Activated CD4-positive, alpha-beta T cell treated with anti-CD3 and anti-CD28 coated beads for 36 hours (primary cell): ENCODE data around the gene STK4. TPM values are rescaled to one million over a fixed set of nuclear protein-coding genes. Genes with fewer than 3 reads are reported as not detected.

Experiments used
- ATAC-seq: fragments of 200-7000 bp; cut with Tn5 transposase; one replicate; pipeline ENCODE4 v1.10.0; 2021; ENCODE audit warnings: mild to moderate bottlenecking, moderate library complexity
- CTCF ChIA-PET: fragments of 350-600 bp; sonication (Branson Sonifier 250); formaldehyde crosslinking; loops from one replicate; lab custom pipeline; 2021; ENCODE audit warnings: antibody characterized with exemption; lab: Charles Lee
- POLR2A ChIA-PET: fragments of 350-600 bp; sonication (Branson Sonifier 250); formaldehyde crosslinking; loops from one replicate; lab custom pipeline; 2021; ENCODE audit warnings: antibody characterized with exemption, inconsistent platforms; lab: Charles Lee
- DNase-seq: peaks from one replicate; pipeline ENCODE4 v3.0.0-alpha.2; 2020
- H3K27ac Mint-ChIP-seq: one replicate; pipeline ENCODE4 v1.8.0; 2021; ENCODE audit warnings: mixed read lengths
- H3K27me3 Mint-ChIP-seq: one replicate; pipeline ENCODE4 v1.8.0; 2021; ENCODE audit warnings: mixed read lengths
- H3K36me3 Mint-ChIP-seq: one replicate; pipeline ENCODE4 v1.8.0; 2021; ENCODE audit warnings: low read depth, mixed read lengths
- H3K4me1 Mint-ChIP-seq: one replicate; pipeline ENCODE4 v1.8.0; 2021; ENCODE audit warnings: mixed read lengths
- H3K4me3 Mint-ChIP-seq: one replicate; pipeline ENCODE4 v1.8.0; 2021; ENCODE audit warnings: mild to moderate bottlenecking, moderate library complexity, mixed read lengths
- H3K9me3 Mint-ChIP-seq: one replicate; pipeline ENCODE4 v1.8.0; 2021; ENCODE audit warnings: low read depth, mixed read lengths
- intact Hi-C, 2 experiments: fragments of 100-400 bp; cut with DNase I in 1 of 2; cut with micrococcal nuclease in 1 of 2; formaldehyde crosslinking; loops; one replicate each; pipeline versions ENCODE4 v1.14.2 to v1.15.1; 2022 to 2024; cut with DNase I, micrococcal nuclease
- total RNA-seq, 2 experiments: library from RNA; stranded (reverse); gene quantifications; one replicate each; pipeline ENCODE4 v1.2.3, GENCODE V29; 2021

Gene STK4
- 100 to 1,000 TPM; 156 to 164 TPM for total RNA-seq

GRCh38 chr20:44966030-44966961 is at the start of gene STK4:
STK4 (plus strand) TSS chr20:44966512; CDS start chr20:44966569, 57 bp downstream.
- H3K4me3 Mint-ChIP-seq = peak within 1 kb of the TSS; percentile 94

GRCh38 chr20:44916586-44916985 is 49.7 kb upstream of the STK4 start:
- ChIA-PET CTCF (interaction anchor here (1.3 kb wide), 1 partner anchor 8 kb away, joined by 3 read pairs; no protein-coding TSS in a partner anchor), POLR2A (no interaction called here)
- no peak for ATAC-seq
- intact Hi-C loops = no loop called here
- H3K9me3 Mint-ChIP-seq = no peaks in the 10 kb centered on the region
- H3K27ac Mint-ChIP-seq = no peak overlapping the region
- peaks cover 17% of the 10 kb centered on the region for H3K4me1 Mint-ChIP-seq
- no peak overlapping the region for H3K4me3 Mint-ChIP-seq
- H3K36me3 Mint-ChIP-seq = peaks cover 49% of the 10 kb centered on the region
- H3K27me3 Mint-ChIP-seq = no peaks in the 10 kb centered on the region
- no peak for DNase-seq

More at GRCh38 chr20:44966030-44966961, at the start of gene STK4:
- ChIA-PET POLR2A (interaction anchor here (0.7 to 1.6 kb wide), 3 partner anchors 12 to 325 kb away, joined by 3 to 8 read pairs (median 3); no protein-coding TSS in a partner anchor), CTCF (interaction anchor here (1.1 to 1.5 kb wide), 2 partner anchors 9 to 12 kb away, joined by 4 to 5 read pairs; no protein-coding TSS in a partner anchor)
- ATAC-seq (peak; percentile 71), DNase-seq (peak; percentile 97)
- H3K27me3 Mint-ChIP-seq = no peaks in the 10 kb centered on the region
- peaks cover 27% of the 10 kb centered on the region for H3K36me3 Mint-ChIP-seq
- peak within 1 kb of the TSS; percentile 98 for H3K27ac Mint-ChIP-seq
- intact Hi-C loops = loop anchor here (1.0 to 10.0 kb wide), 13 partner anchors 54 to 1214 kb away; partner anchors contain the start of genes DNTTIP1 (in 1 of the 2), PABPC1L (in 1 of the 2), PIGT (in 1 of the 2) and SDC4 (in 1 of the 2)
- H3K9me3 Mint-ChIP-seq = no peaks in the 10 kb centered on the region
- H3K4me1 Mint-ChIP-seq = peaks cover 55% of the 10 kb centered on the region

- Mint-ChIP-seq H3K4me1 (peaks cover 15% of the 10 kb centered on the region), H3K4me3 (no peak overlapping the region), H3K27me3 (no peaks in the 10 kb centered on the region), H3K9me3 (no peaks in the 10 kb centered on the region), H3K27ac (no peak overlapping the region), H3K36me3 (peaks cover 44% of the 10 kb centered on the region)
- ATAC-seq (no peak), DNase-seq (no peak)
- intact Hi-C loops = no loop called here
- ChIA-PET POLR2A (no interaction called here), CTCF (interaction anchor here (0.6 to 1.6 kb wide), 4 partner anchors 9 to 696 kb away, joined by 3 to 5 read pairs (median 3); no protein-coding TSS in a partner anchor)
These were observed 48.9 kb upstream of the STK4 start for GRCh38 chr20:44917399-44917798.

GRCh38 chr20:44918342-44918741 is 48.0 kb upstream of the STK4 start:
- no peaks in the 10 kb centered on the region for H3K9me3 Mint-ChIP-seq
- peaks cover 15% of the 10 kb centered on the region for H3K4me1 Mint-ChIP-seq
- POLR2A ChIA-PET = no interaction called here
- no peak overlapping the region for H3K4me3 Mint-ChIP-seq
- ATAC-seq = no peak
- no peaks in the 10 kb centered on the region for H3K27me3 Mint-ChIP-seq
- CTCF ChIA-PET = interaction anchor here (0.6 to 1.6 kb wide), 2 partner anchors 23 to 24 kb away, joined by 3 to 5 read pairs; no protein-coding TSS in a partner anchor
- no peak overlapping the region for H3K27ac Mint-ChIP-seq
- intact Hi-C loops = no loop called here
- no peak for DNase-seq
- H3K36me3 Mint-ChIP-seq = peaks cover 39% of the 10 kb centered on the region

GRCh38 chr20:44918761-44919160 is 47.6 kb upstream of the STK4 start:
- H3K36me3 Mint-ChIP-seq = peaks cover 37% of the 10 kb centered on the region
- ATAC-seq (no peak), DNase-seq (no peak)
- ChIA-PET POLR2A (no interaction called here), CTCF (no interaction called here)
- intact Hi-C loops = no loop called here
- peaks cover 12% of the 10 kb centered on the region for H3K4me1 Mint-ChIP-seq
- H3K27me3 Mint-ChIP-seq = no peaks in the 10 kb centered on the region
- H3K4me3 Mint-ChIP-seq = no peak overlapping the region
- no peak overlapping the region for H3K27ac Mint-ChIP-seq
- no peaks in the 10 kb centered on the region for H3K9me3 Mint-ChIP-seq

- no peaks in the 10 kb centered on the region for H3K9me3 Mint-ChIP-seq
- H3K4me1 Mint-ChIP-seq = no peaks in the 10 kb centered on the region
- H3K27ac Mint-ChIP-seq = no peak overlapping the region
- peaks cover 36% of the 10 kb centered on the region for H3K36me3 Mint-ChIP-seq
- H3K4me3 Mint-ChIP-seq = no peak overlapping the region
- POLR2A ChIA-PET = no interaction called here
- CTCF ChIA-PET = no interaction called here
- H3K27me3 Mint-ChIP-seq = no peaks in the 10 kb centered on the region
- ATAC-seq = no peak
- no peak for DNase-seq
- intact Hi-C loops = no loop called here
These were observed 44.9 kb upstream of the STK4 start for GRCh38 chr20:44921447-44921846.

GRCh38 chr20:44924541-44924940 is 41.8 kb upstream of the STK4 start:
- Mint-ChIP-seq H3K4me1 (no peaks in the 10 kb centered on the region), H3K36me3 (peaks cover 25% of the 10 kb centered on the region), H3K4me3 (no peak overlapping the region), H3K27ac (no peak overlapping the region), H3K27me3 (no peaks in the 10 kb centered on the region), H3K9me3 (no peaks in the 10 kb centered on the region)
- ChIA-PET CTCF (interaction anchor here (1.4 to 1.6 kb wide), 2 partner anchors 22 to 23 kb away, joined by 4 read pairs; no protein-coding TSS in a partner anchor), POLR2A (interaction anchor here (0.6 kb wide), 3 partner anchors 9 to 32 kb away, joined by 3 to 7 read pairs (median 4); no protein-coding TSS in a partner anchor)
- intact Hi-C loops = no loop called here
- DNase-seq (no peak), ATAC-seq (no peak)

GRCh38 chr20:44928595-44928994 is 37.7 kb upstream of the STK4 start:
- CTCF ChIA-PET = no interaction called here
- no peak overlapping the region for H3K4me3 Mint-ChIP-seq
- H3K27ac Mint-ChIP-seq = no peak overlapping the region
- peaks cover 30% of the 10 kb centered on the region for H3K36me3 Mint-ChIP-seq
- no peak for DNase-seq
- no peaks in the 10 kb centered on the region for H3K4me1 Mint-ChIP-seq
- H3K9me3 Mint-ChIP-seq = no peaks in the 10 kb centered on the region
- intact Hi-C loops = no loop called here
- POLR2A ChIA-PET = no interaction called here
- no peaks in the 10 kb centered on the region for H3K27me3 Mint-ChIP-seq
- ATAC-seq = no peak

- Mint-ChIP-seq H3K36me3 (peaks cover 23% of the 10 kb centered on the region), H3K4me3 (no peak overlapping the region), H3K4me1 (no peaks in the 10 kb centered on the region), H3K27ac (no peak overlapping the region), H3K27me3 (no peaks in the 10 kb centered on the region), H3K9me3 (no peaks in the 10 kb centered on the region)
- CTCF ChIA-PET = interaction anchor here (1.0 kb wide), 1 partner anchor 178 kb away, joined by 3 read pairs; no protein-coding TSS in a partner anchor
- intact Hi-C loops = no loop called here
- POLR2A ChIA-PET = no interaction called here
- DNase-seq = no peak
- ATAC-seq = no peak
These were observed 35.7 kb upstream of the STK4 start for GRCh38 chr20:44930517-44931168.

- H3K4me3 Mint-ChIP-seq = no peak overlapping the region
- ATAC-seq = no peak
- ChIA-PET CTCF (interaction anchor here (0.8 kb wide), 1 partner anchor 9 kb away, joined by 3 read pairs; no protein-coding TSS in a partner anchor), POLR2A (no interaction called here)
- H3K9me3 Mint-ChIP-seq = no peaks in the 10 kb centered on the region
- H3K4me1 Mint-ChIP-seq = no peaks in the 10 kb centered on the region
- no peaks in the 10 kb centered on the region for H3K27me3 Mint-ChIP-seq
- intact Hi-C loops = no loop called here
- peaks cover 21% of the 10 kb centered on the region for H3K36me3 Mint-ChIP-seq
- H3K27ac Mint-ChIP-seq = no peak overlapping the region
- no peak for DNase-seq
These were observed 34.4 kb upstream of the STK4 start for GRCh38 chr20:44931911-44932310.

- CTCF ChIA-PET = no interaction called here
These were observed 33.4 kb upstream of the STK4 start for GRCh38 chr20:44932916-44933315.

More at GRCh38 chr20:44932916-44933315, 33.4 kb upstream of the STK4 start:
- no peak overlapping the region for H3K4me3 Mint-ChIP-seq
- DNase-seq = no peak
- H3K27me3 Mint-ChIP-seq = no peaks in the 10 kb centered on the region
- H3K4me1 Mint-ChIP-seq = no peaks in the 10 kb centered on the region
- POLR2A ChIA-PET = no interaction called here
- H3K9me3 Mint-ChIP-seq = no peaks in the 10 kb centered on the region
- no peak overlapping the region for H3K27ac Mint-ChIP-seq
- H3K36me3 Mint-ChIP-seq = peaks cover 29% of the 10 kb centered on the region
- no peak for ATAC-seq
- intact Hi-C loops = no loop called here
